Measurements from ENCODE around the gene PCGF3. TPM values are rescaled to one million over a fixed set of nuclear protein-coding genes. Genes with fewer than 3 reads are reported as not detected.
A peak's percentile ranks its signal among the peaks of the same experiment; 100 is the strongest.

Gene PCGF3
- total RNA-seq, 3 donors from 2014 or later: 60.6 to 71.7 (median 69.4) TPM

DNA sequence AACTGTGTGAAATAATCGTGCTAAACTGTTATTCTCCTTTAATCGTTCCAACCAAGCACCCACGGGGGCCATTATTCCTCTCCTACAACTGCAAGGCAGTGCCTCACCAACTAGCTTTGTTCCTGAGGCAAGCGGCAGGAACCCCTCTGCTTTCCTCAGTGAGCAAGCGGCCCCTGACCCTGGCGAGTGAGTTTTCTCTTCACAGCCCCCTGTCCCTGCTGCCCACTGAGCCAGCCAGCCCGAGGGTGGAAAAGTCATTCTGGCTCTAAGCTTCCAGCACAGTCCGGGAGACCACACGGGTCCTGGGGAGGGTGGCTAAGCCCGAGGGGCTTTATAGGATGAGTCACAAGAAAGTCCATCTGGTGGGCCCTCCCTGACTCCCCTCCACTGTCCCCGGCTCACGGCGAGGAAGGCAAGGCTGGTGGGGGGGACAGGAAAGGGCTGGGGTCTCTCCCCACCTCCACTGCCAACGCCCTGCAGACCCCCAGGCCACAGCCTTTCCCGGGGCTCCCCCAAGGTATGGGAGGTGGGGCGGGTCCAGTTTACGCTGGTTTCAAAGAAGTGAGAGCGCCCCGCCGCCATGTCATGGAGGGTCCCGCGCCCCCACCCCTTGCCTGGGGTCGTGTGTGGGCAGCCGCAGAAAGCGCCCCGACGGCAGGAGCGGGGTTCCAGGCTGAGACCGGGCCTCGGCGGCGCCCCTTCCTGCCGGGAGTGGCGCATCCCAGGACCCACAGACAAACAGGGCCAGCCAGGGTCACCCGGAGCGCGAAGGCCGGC, 75.3 kb downstream of the PCGF3 start:
- peaks cover 5 to 15% of the 10 kb centered on the region in 2 donors for H3K4me1 ChIP-seq
- intact Hi-C loops (cut with DNase I; ENCODE audit: low total_unique reads): no loop called here
- TF ChIP-seq POLR2A (IDR thresholded peaks at IDR 0.05): no peak
- TF ChIP-seq, protein P1, sequence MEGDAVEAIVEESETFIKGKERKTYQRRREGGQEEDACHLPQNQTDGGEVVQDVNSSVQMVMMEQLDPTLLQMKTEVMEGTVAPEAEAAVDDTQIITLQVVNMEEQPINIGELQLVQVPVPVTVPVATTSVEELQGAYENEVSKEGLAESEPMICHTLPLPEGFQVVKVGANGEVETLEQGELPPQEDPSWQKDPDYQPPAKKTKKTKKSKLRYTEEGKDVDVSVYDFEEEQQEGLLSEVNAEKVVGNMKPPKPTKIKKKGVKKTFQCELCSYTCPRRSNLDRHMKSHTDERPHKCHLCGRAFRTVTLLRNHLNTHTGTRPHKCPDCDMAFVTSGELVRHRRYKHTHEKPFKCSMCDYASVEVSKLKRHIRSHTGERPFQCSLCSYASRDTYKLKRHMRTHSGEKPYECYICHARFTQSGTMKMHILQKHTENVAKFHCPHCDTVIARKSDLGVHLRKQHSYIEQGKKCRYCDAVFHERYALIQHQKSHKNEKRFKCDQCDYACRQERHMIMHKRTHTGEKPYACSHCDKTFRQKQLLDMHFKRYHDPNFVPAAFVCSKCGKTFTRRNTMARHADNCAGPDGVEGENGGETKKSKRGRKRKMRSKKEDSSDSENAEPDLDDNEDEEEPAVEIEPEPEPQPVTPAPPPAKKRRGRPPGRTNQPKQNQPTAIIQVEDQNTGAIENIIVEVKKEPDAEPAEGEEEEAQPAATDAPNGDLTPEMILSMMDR (IDR thresholded peaks at IDR 0.05): no peak
- TF ChIP-seq POLR2AphosphoS5 (IDR thresholded peaks at IDR 0.05): no peak
- peaks cover 1 to 4% of the 10 kb centered on the region in 2 donors for H3K27me3 ChIP-seq
- no peaks in the 10 kb centered on the region for H3K9me3 ChIP-seq
- H3K4me3 ChIP-seq: peak overlapping the region; percentile 77 to 98 (median 81)
- no peak for DNase-seq (ENCODE audit: low spot score in 2 of 2)
- peak overlapping the region; percentile 93 to 95 for H3K27ac ChIP-seq
- H3K36me3 ChIP-seq: no peaks in the 10 kb centered on the region

- intact Hi-C loops (cut with DNase I; ENCODE audit: low total_unique reads): no loop called here
- Histone ChIP-seq H3K4me3 (peak overlapping the region; percentile 77 to 98 (median 81)), H3K27me3 (peaks cover 4 to 6% of the 10 kb centered on the region in 2 donors), H3K4me1 (peaks cover 7 to 15% of the 10 kb centered on the region in 2 donors), H3K9me3 (no peaks in the 10 kb centered on the region), H3K27ac (peak overlapping the region; percentile 93 to 95), H3K36me3 (no peaks in the 10 kb centered on the region)
- TF ChIP-seq, protein P1 (IDR thresholded peaks at IDR 0.05): no peak
- TF ChIP-seq POLR2A (IDR thresholded peaks at IDR 0.05) (peak; percentile 90), POLR2AphosphoS5 (IDR thresholded peaks at IDR 0.05) (peak; percentile 91 to 97 (median 95))
- DNase-seq (ENCODE audit: low spot score in 2 of 2): peak; percentile 99 to 100
Measured at GRCh38 chr4:781493-782216, 76.0 kb downstream of the PCGF3 start.

- intact Hi-C loops (cut with DNase I; ENCODE audit: low total_unique reads): no loop called here
- Histone ChIP-seq H3K4me3 (no peak overlapping the region), H3K4me1 (peaks cover 11% of the 10 kb centered on the region in 2 donors), H3K27ac (peak overlapping the region in 1 of 2 donors; percentile 85), H3K36me3 (no peaks in the 10 kb centered on the region), H3K27me3 (peaks cover 6 to 8% of the 10 kb centered on the region in 2 donors), H3K9me3 (no peaks in the 10 kb centered on the region)
- TF ChIP-seq, protein P1 (IDR thresholded peaks at IDR 0.05): no peak
- TF ChIP-seq POLR2A (IDR thresholded peaks at IDR 0.05): no peak
- no peak for TF ChIP-seq POLR2AphosphoS5 (IDR thresholded peaks at IDR 0.05)
- DNase-seq (ENCODE audit: low spot score in 2 of 2): no peak
Measured at GRCh38 chr4:784401-785331, 79.0 kb downstream of the PCGF3 start.

DNA sequence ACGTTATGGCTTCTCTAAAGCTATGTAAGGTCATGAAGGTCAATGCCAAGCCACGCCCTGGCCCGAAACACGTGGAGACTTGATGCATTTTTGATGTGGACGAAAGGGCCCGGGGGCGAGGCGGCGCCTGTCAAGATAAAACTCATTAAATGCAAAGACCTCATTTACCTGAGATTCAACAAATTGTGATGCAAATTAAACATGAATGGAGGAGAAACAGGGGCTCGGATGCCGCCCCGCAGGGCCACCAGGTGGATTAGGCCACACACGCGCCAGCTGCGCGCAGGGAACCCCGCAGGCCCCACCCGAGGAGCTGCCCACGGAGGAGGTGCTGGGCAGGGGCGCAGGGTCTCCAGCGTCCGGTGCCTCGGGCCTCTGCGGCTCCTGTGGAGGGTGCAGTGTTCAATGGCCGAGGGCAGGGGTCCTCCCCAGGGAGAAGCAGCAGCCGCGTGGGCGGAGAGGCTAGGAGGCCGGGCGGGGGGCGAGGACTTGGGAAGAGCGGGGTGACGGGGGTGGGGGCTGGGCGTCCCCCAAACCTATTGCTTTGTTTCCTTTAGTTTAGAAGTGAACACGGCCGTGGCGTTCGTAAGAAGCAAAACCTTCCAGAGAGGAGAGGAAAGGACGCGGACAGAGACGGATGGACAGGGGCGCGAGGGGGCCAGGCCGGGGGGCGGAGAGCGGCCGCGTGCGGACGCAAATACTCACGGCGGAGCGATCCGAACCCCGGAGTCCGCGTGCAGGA, 79.9 kb downstream of the PCGF3 start:
- DNase-seq (ENCODE audit: low spot score in 2 of 2): no peak
- intact Hi-C loops (cut with DNase I; ENCODE audit: low total_unique reads): no loop called here
- peak overlapping the region in 1 of 2 donors; percentile 85 for H3K27ac ChIP-seq
- H3K4me1 ChIP-seq: peaks cover 3 to 9% of the 10 kb centered on the region in 2 donors
- peaks cover 6 to 8% of the 10 kb centered on the region in 2 donors for H3K27me3 ChIP-seq
- TF ChIP-seq POLR2A (IDR thresholded peaks at IDR 0.05) (no peak), POLR2AphosphoS5 (IDR thresholded peaks at IDR 0.05) (no peak)
- TF ChIP-seq, protein P1 (IDR thresholded peaks at IDR 0.05): no peak
- peak overlapping the region; percentile 42 to 80 (median 54) for H3K4me3 ChIP-seq
- no peaks in the 10 kb centered on the region for H3K36me3 ChIP-seq
- H3K9me3 ChIP-seq: no peaks in the 10 kb centered on the region
